HCT116 (cell line): Measurements from ENCODE around the gene UBTD1. TPM values are rescaled to one million over a fixed set of nuclear protein-coding genes. Genes with fewer than 3 reads are reported as not detected.

Source experiments
- ATAC-seq: fragments of 200-7000 bp; cut with Tn5 transposase; 2 replicates; pipeline ENCODE4 v1.9.1; 2020; ENCODE audit warnings: mild to moderate bottlenecking, moderate library complexity
- BruUV-seq: library from RNA; stranded (reverse); fragments of 400-500 nt; replicated peaks from 2 replicates; lab custom pipeline; 2021; lab: Mats Ljungman, UMichigan
- CTCF ChIA-PET: fragments of 300-600 bp; sonication (Branson Sonifier 250); formaldehyde crosslinking; loops from one replicate; lab custom pipeline; 2021; ENCODE audit warnings: antibody characterized with exemption; lab: Charles Lee
- POLR2A ChIA-PET: fragments of 300-600, 350-600 bp; sonication (Branson Sonifier 250); formaldehyde crosslinking; loops from one replicate; lab custom pipeline; 2021; ENCODE audit warnings: antibody characterized with exemption; lab: Charles Lee
- RAD21 ChIA-PET, 2 experiments: fragments of 300-600 bp; sonication (Branson Sonifier 250); formaldehyde crosslinking; loops; one replicate each; lab custom pipeline; 2023; ENCODE audit warnings: low total read pairs in 2 of 2; ENCODE audit not compliant: uncharacterized antibody in 2 of 2, unreplicated experiment in 2 of 2, low non-redundant PET in 1 of 2; lab: Charles Lee
- DNase-seq: peaks from one replicate; pipeline ENCODE4 v3.0.0-alpha.2; 2010; ENCODE audit warnings: low read depth, low spot score
- H2AFZ ChIP-seq: fragments of 200-600 bp; shearing (Covaris generic), sonication (generic); 2 replicates; pipeline ENCODE4 v1.6.1; 2017; ENCODE audit warnings: low read depth, mixed run types, mixed read lengths, antibody characterized with exemption, low read length; ENCODE audit not compliant: poor library complexity, severe bottlenecking
- H3K27ac ChIP-seq: 2 replicates; pipeline ENCODE4 v1.5.1; 2012; ENCODE audit warnings: low read depth, low read length
- H3K27me3 ChIP-seq: fragments of 200-600 bp; sonication (generic); 2 replicates; pipeline ENCODE4 v1.6.1; 2016; ENCODE audit warnings: mixed run types, low read length, mixed read lengths; ENCODE audit not compliant: insufficient read depth
- H3K36me3 ChIP-seq, 2 experiments: fragments of 200-500 bp in 1 of 2; fragments of 200-600 bp in 1 of 2; sonication (Bioruptor generic) in 1 of 2; sonication (generic) in 1 of 2; 2 replicates each; pipeline versions ENCODE4 v1.5.1 to v1.6.1; 2014 to 2016; ENCODE audit warnings: low read length in 2 of 2, inconsistent platforms in 1 of 2, mixed read lengths in 1 of 2, mixed run types in 1 of 2; ENCODE audit not compliant: insufficient read depth in 2 of 2, control insufficient read depth in 1 of 2
- H3K4me1 ChIP-seq, 2 experiments: fragments of 200-600 bp in 1 of 2; sonication (generic) in 1 of 2; 2 replicates each; pipeline versions ENCODE4 v1.5.1 to v1.6.1; 2012 to 2017; ENCODE audit warnings: low read length in 2 of 2, inconsistent platforms in 1 of 2, mild to moderate bottlenecking in 1 of 2, mixed read lengths in 1 of 2, mixed run types in 1 of 2, moderate library complexity in 1 of 2; ENCODE audit not compliant: insufficient read depth in 2 of 2, control insufficient read depth in 1 of 2
- H3K4me2 ChIP-seq: fragments of 200-600 bp; sonication (generic); 2 replicates; pipeline ENCODE4 v1.6.1; 2017; ENCODE audit warnings: mixed run types, low read length, mixed read lengths
- H3K4me3 ChIP-seq, 2 experiments: fragments of 200-600 bp in 1 of 2; sonication (generic) in 1 of 2; replicated peaks in 1 of 2; 2 replicates each; pipeline ENCODE4 v1.5.1; 2011 to 2016; ENCODE audit warnings: low read length in 2 of 2, control low read depth in 1 of 2, low read depth in 1 of 2, mild to moderate bottlenecking in 1 of 2, mixed read lengths in 1 of 2, mixed run types in 1 of 2
- H3K79me2 ChIP-seq: fragments of 200-600 bp; sonication (generic); 2 replicates; pipeline ENCODE4 v1.6.1; 2017; ENCODE audit warnings: mild to moderate bottlenecking, mixed run types, low read length, moderate library complexity, mixed read lengths; ENCODE audit not compliant: insufficient read depth
- H3K9ac ChIP-seq: fragments of 200-600 bp; sonication (generic); 2 replicates; pipeline ENCODE4 v1.6.1; 2016; ENCODE audit warnings: low read length, mixed read lengths
- H3K9me2 ChIP-seq: fragments of 200-600 bp; sonication (generic), shearing (Covaris generic); 2 replicates; pipeline ENCODE4 v1.6.1; 2017; ENCODE audit warnings: mixed run types, mild to moderate bottlenecking, moderate library complexity; ENCODE audit not compliant: insufficient read depth
- H3K9me3 ChIP-seq, 2 experiments: fragments of 200-500 bp in 1 of 2; fragments of 200-600 bp in 1 of 2; sonication (Bioruptor generic) in 1 of 2; sonication (generic) in 1 of 2; 2 replicates each; pipeline ENCODE4 v1.6.1; 2014 to 2017; ENCODE audit warnings: low read length in 2 of 2, mixed read lengths in 2 of 2, inconsistent platforms in 1 of 2, low read depth in 1 of 2, mild to moderate bottlenecking in 1 of 2, mixed run types in 1 of 2, moderate library complexity in 1 of 2; ENCODE audit not compliant: control insufficient read depth in 1 of 2, insufficient read depth in 1 of 2
- H4K20me1 ChIP-seq: fragments of 200-600 bp; sonication (generic), shearing (Covaris generic); 2 replicates; pipeline ENCODE4 v1.6.1; 2017; ENCODE audit warnings: mixed run types, mild to moderate bottlenecking, moderate library complexity; ENCODE audit not compliant: insufficient read depth
- ATF3 ChIP-seq: IDR thresholded peaks from 2 replicates; pipeline ENCODE4 v1.6.1; 2012
- CBX3 ChIP-seq: IDR thresholded peaks from 2 replicates; pipeline ENCODE4 v1.6.1; 2012; ENCODE audit warnings: low read depth
- EGR1 ChIP-seq: IDR thresholded peaks from 2 replicates; pipeline ENCODE4 v1.6.1; 2012; ENCODE audit warnings: low read depth
- EZH2 ChIP-seq: fragments of 200-600 bp; sonication (generic); IDR thresholded peaks from 2 replicates; pipeline ENCODE4 v1.6.1; 2017; ENCODE audit warnings: antibody characterized with exemption, mixed run types
- FOSL1 ChIP-seq: IDR thresholded peaks from 2 replicates; pipeline ENCODE4 v1.6.1; 2012; ENCODE audit warnings: low read depth
- POLR2A ChIP-seq: IDR thresholded peaks from 2 replicates; pipeline ENCODE4 v1.7.0; 2011; ENCODE audit warnings: borderline replicate concordance; ENCODE audit not compliant: insufficient read depth, insufficient read length; ENCODE audit errors: extremely low read depth
- TCF7L2 ChIP-seq: IDR thresholded peaks from 2 replicates; pipeline ENCODE4 v1.7.0; 2011; ENCODE audit warnings: borderline replicate concordance, inconsistent platforms; ENCODE audit not compliant: insufficient read depth, insufficient read length; ENCODE audit errors: extremely low read depth
- ZFX ChIP-seq: fragments of 450-650 bp; IDR thresholded peaks from 2 replicates; pipeline ENCODE4 v1.6.1; 2017
- intact Hi-C: fragments of 100-400 bp; cut with micrococcal nuclease; formaldehyde crosslinking; loops from 2 replicates; pipeline ENCODE4 v1.10.0; 2022
- total RNA-seq: library from RNA; stranded (reverse); gene quantifications from one replicate; pipeline ENCODE4 v1.2.1, GENCODE V29; 2021; ENCODE audit not compliant: unreplicated experiment
- TF ChIP-seq, protein P1 (sequence below): IDR thresholded peaks from 2 replicates; pipeline ENCODE4 v1.6.1; 2011; ENCODE audit warnings: mild to moderate bottlenecking, low read length, moderate library complexity; ENCODE audit not compliant: insufficient replicate concordance; ENCODE audit errors: extremely low read depth
- TF ChIP-seq, protein P2 (sequence below): IDR thresholded peaks from 2 replicates; pipeline ENCODE4 v1.6.1; 2012; ENCODE audit warnings: low read depth
- TF ChIP-seq, protein P3 (sequence below): IDR thresholded peaks from 2 replicates; pipeline ENCODE4 v1.6.1; 2012

The UBTD1 gene
- total RNA-seq, 1 experiment from 2014 or later, result 12.8 TPM

GRCh38 chr10:97585439-97585811 is 86.7 kb downstream of the UBTD1 start (continued):
- TF ChIP-seq, protein P1, sequence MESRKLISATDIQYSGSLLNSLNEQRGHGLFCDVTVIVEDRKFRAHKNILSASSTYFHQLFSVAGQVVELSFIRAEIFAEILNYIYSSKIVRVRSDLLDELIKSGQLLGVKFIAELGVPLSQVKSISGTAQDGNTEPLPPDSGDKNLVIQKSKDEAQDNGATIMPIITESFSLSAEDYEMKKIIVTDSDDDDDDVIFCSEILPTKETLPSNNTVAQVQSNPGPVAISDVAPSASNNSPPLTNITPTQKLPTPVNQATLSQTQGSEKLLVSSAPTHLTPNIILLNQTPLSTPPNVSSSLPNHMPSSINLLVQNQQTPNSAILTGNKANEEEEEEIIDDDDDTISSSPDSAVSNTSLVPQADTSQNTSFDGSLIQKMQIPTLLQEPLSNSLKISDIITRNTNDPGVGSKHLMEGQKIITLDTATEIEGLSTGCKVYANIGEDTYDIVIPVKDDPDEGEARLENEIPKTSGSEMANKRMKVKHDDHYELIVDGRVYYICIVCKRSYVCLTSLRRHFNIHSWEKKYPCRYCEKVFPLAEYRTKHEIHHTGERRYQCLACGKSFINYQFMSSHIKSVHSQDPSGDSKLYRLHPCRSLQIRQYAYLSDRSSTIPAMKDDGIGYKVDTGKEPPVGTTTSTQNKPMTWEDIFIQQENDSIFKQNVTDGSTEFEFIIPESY, result no peak

DNA sequence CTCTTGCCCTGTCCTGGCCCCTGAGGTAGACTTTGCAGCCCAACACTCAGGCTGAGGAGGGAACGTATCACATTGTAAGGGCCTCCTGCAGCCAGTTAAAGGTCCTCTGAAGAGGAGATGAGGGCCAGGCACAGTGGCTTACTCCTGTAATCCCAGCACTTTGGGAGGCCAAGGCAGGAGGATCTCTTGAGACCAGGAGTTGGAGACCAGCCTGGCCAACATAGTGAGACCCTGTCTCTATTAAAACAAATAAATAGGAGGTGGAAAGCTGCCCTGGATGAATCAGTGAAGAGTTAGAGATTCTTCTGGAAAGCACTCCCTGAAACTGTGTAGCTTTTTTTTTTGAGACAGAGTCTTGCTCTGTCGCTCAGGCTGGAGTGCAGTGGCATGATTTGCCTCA is 88.5 kb downstream of the UBTD1 start:
- no peak for DNase-seq
- POLR2A ChIA-PET, result interaction anchor here (0.7 kb wide), 1 partner anchor 9 kb away, joined by 4 read pairs; no protein-coding TSS in a partner anchor
- H3K4me1 ChIP-seq, result peaks cover 13 to 21% of the 10 kb centered on the region in 2 experiments
- intact Hi-C loops, result no loop called here
- H3K79me2 ChIP-seq, result no peaks in the 10 kb centered on the region
- CTCF ChIA-PET, result interaction anchor here (0.9 to 2.4 kb wide), 2 partner anchors 15 to 53 kb away, joined by 3 to 6 read pairs; partner anchors contain the start of gene ANKRD2
- TF ChIP-seq, protein P1, result no peak
- TF ChIP-seq ZFX (no peak), CBX3 (no peak), FOSL1 (no peak), TCF7L2 (no peak), POLR2A (no peak), EGR1 (no peak), ATF3 (no peak), EZH2 (no peak)
- TF ChIP-seq, protein P2, sequence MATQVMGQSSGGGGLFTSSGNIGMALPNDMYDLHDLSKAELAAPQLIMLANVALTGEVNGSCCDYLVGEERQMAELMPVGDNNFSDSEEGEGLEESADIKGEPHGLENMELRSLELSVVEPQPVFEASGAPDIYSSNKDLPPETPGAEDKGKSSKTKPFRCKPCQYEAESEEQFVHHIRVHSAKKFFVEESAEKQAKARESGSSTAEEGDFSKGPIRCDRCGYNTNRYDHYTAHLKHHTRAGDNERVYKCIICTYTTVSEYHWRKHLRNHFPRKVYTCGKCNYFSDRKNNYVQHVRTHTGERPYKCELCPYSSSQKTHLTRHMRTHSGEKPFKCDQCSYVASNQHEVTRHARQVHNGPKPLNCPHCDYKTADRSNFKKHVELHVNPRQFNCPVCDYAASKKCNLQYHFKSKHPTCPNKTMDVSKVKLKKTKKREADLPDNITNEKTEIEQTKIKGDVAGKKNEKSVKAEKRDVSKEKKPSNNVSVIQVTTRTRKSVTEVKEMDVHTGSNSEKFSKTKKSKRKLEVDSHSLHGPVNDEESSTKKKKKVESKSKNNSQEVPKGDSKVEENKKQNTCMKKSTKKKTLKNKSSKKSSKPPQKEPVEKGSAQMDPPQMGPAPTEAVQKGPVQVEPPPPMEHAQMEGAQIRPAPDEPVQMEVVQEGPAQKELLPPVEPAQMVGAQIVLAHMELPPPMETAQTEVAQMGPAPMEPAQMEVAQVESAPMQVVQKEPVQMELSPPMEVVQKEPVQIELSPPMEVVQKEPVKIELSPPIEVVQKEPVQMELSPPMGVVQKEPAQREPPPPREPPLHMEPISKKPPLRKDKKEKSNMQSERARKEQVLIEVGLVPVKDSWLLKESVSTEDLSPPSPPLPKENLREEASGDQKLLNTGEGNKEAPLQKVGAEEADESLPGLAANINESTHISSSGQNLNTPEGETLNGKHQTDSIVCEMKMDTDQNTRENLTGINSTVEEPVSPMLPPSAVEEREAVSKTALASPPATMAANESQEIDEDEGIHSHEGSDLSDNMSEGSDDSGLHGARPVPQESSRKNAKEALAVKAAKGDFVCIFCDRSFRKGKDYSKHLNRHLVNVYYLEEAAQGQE, result no peak
- TF ChIP-seq, protein P3, sequence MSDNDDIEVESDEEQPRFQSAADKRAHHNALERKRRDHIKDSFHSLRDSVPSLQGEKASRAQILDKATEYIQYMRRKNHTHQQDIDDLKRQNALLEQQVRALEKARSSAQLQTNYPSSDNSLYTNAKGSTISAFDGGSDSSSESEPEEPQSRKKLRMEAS, result no peak
- BruUV-seq, result no TSS peak
- H3K27me3 ChIP-seq, result no peaks in the 10 kb centered on the region
- no peaks in the 10 kb centered on the region for H3K36me3 ChIP-seq
- H3K9ac ChIP-seq, result no peak overlapping the region
- no peak for ATAC-seq
- no peaks in the 10 kb centered on the region for H4K20me1 ChIP-seq
- H3K9me2 ChIP-seq, result no peaks in the 10 kb centered on the region
- H3K4me3 ChIP-seq, result no peak overlapping the region
- no peaks in the 10 kb centered on the region for H3K9me3 ChIP-seq
- RAD21 ChIA-PET, result no interaction called here
- no peak overlapping the region for H3K4me2 ChIP-seq
- no peak overlapping the region for H2AFZ ChIP-seq
- no peak overlapping the region for H3K27ac ChIP-seq
